Measurements from ENCODE around the gene KDM8. TPM values are rescaled to one million over a fixed set of nuclear protein-coding genes. Genes with fewer than 3 reads are reported as not detected.

The KDM8 gene
- 3.0 TPM for polyA plus RNA-seq (2013, experiment 1 of 2; ENCODE audit: insufficient read length)
- polyA plus RNA-seq (2013, experiment 2 of 2; ENCODE audit: insufficient read length) = 2.7 TPM

DNA sequence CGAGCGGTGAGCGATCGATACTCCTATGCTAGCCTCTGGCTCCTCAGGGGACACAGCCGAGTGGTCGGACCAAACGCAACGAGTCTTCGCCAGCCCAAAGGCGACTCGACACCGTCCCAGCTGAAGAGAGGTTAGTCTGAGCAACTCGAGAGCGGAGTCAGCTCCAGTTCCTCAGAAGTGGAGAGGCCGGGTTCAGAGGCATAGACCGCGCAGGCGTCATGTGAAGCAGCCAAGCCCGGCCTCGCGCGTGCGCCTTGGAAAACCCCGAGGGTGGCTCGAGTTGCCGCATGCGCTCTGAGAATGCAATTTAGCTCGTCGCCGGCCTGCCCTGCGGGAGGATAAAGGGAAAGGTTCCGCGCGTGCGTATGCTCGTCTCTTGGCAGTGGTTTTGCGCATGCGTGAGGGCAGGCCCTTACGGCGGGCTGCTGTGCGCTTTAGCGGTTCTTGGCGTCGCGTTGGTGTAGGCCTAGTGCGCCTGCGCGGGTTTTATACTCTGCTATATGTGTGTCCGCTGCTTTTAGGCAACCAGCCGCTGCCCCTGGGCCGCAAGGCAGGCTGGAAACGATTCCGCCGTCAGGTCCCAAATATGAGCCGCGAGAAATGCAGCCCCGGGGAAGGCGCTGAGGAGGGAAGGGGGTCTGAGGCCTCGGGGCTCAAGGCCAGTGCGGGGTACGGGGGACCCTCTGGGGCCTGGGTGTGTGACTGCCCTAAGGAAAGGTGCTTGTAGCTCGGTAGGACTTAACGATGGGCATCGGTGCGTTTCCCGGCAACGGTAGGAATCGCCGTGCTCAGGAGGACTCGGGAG, at the start of gene KDM8:
Gene KDM8, plus strand, starts transcription at position 20 of the 805 bp plus-strand sequence. CDS start 6,598 bp downstream, outside the sequence.
- DNase-seq = peak; percentile 100

DNA sequence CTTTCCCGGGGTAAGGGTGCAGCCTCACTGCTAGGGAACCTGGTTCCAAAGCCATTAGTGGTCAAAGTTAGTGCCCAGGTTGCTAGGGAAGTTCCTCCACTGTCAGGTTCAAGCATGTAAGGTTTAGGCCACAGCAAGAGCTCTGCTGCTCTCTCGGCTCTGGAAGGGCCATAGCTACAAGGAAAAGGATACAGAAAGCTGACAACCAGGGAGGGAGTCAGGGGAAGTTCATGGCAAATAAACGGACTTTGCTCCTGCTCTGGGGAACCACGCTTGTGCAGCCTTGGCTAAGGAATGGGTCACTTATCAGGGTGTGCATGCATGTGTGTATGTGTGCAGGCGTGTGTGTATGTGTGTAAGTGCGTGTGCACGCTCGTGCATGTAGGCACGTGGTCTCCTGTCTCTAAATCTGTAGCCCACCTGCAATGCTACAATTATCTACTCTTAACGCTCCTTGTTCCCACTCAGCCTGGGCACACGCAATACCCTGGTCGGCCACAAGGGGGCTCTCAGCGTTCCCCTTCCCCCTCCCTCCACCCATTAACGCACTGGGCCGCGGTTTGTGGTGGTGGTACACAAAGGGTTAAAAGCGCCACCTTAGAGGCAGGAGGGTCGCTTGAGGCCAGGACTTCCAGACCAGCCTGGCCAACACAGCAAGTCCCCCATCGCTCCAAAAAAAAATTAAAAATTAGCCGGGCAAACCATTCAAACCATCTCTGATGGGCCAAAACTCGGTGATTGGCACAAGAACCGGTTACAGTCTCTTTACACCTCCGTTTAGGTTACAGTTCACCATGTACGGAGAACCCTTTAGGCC, 48.4 kb upstream of the KDM8 start:
- DNase-seq = peak; percentile 43

DNA sequence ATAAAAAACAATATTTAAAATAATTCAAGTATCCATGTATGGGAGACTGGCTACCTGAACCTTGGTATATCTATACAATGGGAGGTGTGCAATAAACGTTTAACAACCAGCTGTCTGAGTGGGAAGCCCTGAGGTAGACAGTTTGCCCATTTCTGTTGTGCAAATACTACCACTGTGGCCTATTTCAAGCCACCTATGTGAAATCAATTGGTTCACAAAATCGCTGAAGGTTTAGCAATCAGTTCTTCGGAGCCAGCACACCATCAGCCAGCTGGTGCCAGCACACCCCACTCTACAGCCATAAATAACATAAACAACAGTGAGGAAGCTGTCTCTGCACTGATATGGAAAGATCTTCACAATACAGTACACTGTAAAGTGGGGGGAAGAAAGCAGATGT, 46.7 kb upstream of the KDM8 start:
- DNase-seq = no peak

DNA sequence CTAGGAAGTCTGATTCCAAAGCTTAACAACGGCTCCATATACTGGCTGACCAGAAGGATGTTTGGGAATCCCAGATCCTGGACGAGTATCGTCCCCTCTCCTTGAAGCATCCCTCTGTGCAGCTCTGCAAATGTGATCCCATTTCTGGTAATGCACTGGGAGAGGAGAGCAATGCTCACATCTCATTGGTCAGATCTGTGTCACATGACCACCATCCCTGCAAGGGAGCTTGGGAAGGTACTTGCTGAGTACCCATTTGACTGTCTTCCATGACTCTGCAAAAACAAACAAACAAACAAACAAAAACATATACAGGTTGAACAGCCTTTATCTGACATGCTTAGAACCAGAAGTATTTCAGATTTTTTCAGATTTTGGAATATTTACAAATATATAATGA, 41.9 kb upstream of the KDM8 start:
- no peak for DNase-seq

GRCh38 chr16:27164352-27164751, 39.0 kb upstream of the KDM8 start:
- peak; percentile 8 for DNase-seq

DNA sequence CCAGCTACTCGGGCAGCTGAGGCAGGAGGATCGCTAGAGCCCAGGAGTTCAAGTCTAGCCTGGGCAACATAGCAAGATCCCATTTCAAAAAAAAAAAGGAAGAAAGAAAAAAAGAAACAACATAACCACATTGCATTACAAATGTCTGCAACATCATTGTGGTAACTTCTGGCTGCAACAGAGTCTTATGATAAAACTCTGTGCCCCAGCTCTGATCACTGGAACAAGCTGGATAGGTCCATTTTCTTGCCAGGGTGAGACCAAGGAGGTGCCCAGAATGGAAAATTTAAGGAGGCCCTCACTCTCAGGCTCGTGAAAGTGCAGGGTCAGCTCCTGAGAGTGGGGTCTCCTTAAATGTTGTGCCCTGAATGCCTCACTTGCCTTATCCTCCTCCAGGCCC, 37.8 kb upstream of the KDM8 start:
- DNase-seq = no peak

GRCh38 chr16:27168790-27169189, 34.5 kb upstream of the KDM8 start:
- DNase-seq = no peak

GRCh38 chr16:27169511-27170071, 33.7 kb upstream of the KDM8 start:
- DNase-seq = peak; percentile 74

DNA sequence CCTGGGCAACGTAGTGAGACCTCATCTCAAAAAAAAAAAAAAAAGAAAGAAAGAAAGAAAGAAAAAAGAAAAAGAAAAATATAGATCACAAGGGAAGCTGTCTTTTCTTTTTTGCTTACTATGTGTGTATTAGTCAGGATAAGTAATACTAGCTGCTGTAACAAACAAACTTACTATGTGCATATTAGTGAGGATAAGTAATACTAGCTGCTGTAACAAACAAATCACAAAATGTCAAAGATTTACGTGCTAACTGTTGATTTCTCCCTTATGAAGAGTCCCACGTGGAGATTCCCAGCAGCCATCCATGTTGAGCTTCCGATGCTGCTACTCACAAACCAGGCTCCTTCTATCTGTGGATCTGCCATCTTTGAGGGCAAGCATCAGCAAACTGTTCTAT, 31.7 kb upstream of the KDM8 start:
- DNase-seq = no peak

DNA sequence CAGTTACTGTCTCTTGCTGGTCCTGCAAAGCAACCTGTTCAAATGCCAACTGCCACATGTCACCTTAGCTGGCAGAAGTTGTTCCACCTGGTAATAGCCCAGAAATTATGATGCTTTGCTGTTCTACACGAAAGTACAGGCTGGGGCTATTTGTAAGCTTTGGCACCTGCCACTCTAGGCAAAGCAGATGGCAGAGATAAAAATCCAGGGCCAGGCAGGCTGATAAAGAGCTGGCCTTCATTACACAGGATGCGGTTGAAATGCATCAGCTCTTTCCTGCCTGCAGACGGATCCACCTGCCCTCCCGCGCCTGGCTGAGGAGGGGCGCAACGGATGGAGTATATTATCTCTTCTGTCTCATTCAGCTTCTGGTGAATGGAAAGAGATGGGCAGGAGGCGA, 29.3 kb upstream of the KDM8 start:
- no peak for DNase-seq

- peak; percentile 24 for DNase-seq
Measured at GRCh38 chr16:27174798-27175197, 28.5 kb upstream of the KDM8 start.

DNA sequence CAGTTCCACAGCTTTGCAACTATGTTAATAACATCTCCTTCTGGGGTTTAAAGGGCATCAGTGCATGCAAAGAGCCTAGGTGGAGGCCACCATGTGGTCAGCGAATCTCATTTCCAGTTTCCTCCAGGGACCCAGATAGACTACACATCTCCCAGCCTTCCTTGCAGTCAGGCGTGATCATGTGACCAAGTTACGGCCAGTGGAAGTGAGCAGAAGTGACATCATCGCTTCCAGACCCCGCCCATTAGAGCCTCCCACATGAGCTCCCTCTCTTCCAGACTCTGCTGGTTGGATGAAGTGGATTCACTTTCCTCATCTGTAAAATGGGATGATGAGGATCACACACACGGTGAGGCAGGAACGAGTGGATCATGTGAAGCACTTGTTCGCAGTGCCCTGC, 27.4 kb upstream of the KDM8 start:
- no peak for DNase-seq

DNA sequence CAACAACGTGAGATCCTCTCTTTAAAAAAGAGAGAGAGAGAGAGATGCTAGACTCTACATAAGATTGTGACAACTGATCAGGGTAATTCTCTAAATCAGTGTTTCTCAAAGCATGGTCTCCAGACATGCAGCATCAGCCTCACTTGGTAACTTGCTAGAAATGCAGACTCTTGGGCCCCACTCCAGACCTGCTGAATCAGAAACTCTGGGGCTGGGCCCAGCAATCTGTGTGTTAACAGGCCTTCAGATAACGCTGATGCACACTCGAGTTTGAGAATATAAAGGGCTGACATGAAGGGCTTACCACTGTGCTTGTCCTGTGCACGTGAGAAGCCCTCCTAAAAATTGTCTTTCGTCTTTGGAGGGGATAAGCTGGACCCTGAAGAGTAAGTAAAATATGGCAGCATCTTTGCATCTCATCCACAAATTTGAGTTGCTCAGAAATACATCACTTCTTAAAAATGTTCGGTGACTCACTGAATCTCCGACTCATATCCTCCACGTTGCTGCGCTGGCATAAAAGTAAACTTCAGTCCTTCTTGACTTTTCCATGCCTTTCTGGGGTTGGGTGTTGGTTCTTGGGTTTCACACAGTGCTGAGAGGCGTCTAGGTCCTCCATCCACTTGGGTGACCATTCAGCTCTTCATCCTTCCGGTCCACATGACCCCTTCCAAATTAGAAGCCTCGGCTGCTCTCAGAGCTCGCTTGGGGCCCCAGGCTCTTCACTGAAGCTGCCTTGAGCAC, 26.1 kb upstream of the KDM8 start:
- peak; percentile 83 for DNase-seq

GRCh38 chr16:27179500-27180072, 23.7 kb upstream of the KDM8 start:
- peak; percentile 70 for DNase-seq

DNA sequence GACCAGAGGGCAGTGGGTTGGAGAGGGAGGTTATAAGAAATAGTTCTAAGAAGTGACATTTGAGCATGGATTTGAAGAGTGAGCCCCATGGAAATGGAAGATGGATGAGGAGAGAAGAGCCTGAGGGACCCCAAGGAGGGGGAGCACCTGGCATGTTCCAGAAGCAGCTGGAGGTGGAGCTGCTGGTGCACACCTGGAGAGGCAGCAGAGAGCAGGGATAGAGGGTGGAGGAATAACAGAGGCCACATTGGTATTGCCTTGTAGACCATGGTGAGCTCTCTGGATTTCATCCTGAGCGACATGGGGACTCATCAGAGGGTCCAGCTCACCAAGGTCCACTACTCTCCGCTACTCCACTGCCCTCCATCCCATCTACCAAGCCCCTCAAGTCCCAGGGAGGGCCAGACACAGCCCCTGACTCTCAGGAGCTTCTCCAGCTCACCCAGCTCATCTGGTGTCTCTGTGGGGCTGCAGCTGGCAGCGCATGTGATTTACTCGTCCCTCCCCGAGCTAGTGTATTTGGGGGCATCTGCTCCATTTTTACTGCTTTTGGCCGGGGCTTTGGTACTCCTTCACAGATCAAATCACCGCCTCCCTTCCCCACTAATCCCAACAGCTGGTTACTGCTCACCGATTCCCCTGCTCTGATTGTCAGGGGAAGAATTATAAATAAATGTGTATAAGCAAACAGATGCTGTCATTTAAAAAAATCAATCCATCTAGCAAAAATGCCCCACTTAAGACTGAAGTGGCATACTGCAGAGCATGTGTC, 22.1 kb upstream of the KDM8 start:
- DNase-seq = no peak

DNA sequence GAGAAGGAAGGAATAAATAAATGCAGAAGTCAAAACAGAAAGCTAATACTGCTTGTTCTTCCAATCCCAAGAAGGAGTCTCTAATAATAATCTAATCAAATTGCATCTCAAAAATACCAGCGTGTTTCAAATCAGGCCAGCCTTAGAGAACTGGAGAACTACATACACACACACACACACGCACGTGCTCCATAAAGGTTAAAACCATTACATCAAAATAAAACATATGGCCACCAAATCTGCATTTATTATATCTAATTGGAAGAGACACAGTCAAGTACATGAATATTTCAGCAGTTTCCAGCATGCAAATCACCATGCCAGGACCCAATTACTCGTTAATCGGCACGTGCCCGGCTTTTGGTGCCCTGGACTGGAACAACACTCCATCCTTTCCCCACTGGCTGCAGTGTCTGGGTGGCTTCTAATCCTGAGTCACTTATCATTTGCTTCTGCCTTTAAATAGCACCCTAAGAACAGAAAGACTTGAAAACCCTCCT, 20.4 kb upstream of the KDM8 start:
- DNase-seq = no peak

GRCh38 chr16:27185776-27186130, 17.6 kb upstream of the KDM8 start:
- no peak for DNase-seq

DNA sequence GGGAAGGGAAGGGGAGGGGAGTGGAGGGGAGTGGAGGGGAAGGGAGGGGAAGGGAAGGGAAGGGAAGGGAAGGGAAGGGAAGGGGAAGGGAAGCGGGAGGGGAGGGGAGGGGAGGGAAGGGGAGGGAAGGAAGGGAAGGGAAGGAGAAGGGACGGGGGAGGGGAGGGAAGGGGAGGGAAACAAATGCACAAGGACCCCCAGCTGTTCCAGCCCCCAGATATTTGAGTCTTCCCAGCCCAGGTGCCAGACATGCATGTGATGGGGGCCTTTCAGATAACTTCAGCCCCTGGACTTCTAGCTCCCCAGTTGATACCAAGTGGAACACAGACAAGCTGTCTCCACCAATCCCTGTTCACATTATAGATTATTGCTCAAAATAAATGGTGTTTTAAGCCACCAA, 14.7 kb upstream of the KDM8 start:
- DNase-seq = no peak

DNA sequence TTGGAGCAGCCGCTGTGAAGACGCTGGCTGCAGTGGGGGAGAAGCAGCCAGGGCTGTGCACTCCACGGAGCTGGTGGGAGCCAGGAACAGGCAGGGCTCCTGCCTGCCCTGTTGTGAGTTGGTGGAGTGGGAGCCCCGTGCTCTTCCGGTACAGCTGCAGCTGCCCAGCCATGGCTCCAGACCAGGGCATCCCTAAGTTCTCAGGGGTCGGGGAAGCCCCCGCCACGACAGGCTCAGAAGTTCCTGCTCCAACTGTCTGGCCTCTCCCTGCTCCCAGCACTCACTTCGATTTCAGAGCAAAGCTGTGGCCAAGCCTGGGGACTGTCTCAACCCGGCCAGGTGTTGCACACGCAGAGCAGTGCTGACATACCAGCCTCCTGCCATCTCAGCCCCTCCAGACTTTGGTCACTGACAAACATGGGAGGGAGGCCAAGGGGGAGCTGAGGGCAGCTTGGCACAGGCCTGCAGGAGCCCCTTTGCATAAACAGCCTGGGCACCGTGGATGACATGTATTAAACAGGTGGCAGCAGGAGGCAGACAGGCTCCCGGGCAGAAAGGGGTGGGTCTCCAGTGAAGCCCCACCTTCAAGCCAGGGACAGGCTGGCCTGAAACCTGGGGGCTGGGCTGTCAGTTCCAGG, 13.9 kb upstream of the KDM8 start:
- DNase-seq = no peak

- no peak for DNase-seq
Measured at GRCh38 chr16:27190316-27190871, 12.9 kb upstream of the KDM8 start.

All from fibroblast of skin of scalp (primary cell).